HG03045 (cell line): Measurements from ENCODE around the gene SH3GL2.

Source experiments
- ATAC-seq: cut with Tn5 transposase; IDR thresholded peaks from one replicate; pipeline ENCODE4 v1.9.1; 2021; ENCODE audit warnings: mild to moderate bottlenecking, moderate library complexity; ENCODE audit not compliant: unreplicated experiment

SH3GL2 gene

DNA sequence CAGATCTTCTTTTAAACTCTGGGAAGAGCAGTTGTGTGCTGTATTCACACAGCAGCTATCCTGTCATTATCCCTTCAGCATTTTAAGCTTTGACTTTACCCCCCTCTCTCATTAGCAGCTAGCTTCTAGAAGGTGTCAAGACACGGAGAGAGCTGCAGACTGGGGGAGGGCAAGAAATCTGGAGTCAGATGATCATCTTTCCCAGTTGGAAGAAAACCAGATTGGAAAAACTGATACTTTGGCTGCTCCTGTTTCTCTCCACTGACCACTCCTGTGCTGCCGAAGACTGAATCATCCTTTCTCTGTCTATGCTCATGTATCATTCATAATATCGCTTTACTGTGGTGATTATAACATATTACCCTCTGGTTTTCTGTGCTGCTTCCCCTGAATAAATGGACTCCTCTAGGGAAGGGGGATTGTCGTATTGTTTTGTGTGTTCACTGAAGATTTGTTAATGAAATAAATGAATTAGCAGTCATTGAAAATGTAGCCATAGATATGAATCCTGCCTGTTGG lies 75.1 kb downstream of the SH3GL2 start:
- no peak for ATAC-seq

GRCh38 chr9:17656889-17657288 lies 78.0 kb downstream of the SH3GL2 start:
- ATAC-seq: no peak

DNA sequence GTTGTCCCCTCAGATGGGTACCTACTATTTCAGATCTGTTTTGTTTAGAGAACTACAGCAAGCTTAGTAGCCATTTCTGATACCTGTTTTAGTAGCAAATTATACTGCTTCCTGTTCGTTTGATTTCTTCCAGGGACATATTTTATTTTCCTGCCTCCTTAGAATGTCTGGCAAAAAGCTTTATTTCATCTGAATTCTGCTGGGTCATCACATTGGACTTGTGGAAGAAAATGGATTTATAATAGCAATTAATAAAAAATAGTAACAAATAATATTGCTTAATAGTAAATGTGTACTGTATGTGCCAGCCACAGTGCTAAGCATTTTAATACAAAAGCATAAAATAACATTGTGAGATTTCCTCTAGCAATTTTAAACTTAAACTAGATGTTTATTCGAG lies 79.4 kb downstream of the SH3GL2 start:
- no peak for ATAC-seq

DNA sequence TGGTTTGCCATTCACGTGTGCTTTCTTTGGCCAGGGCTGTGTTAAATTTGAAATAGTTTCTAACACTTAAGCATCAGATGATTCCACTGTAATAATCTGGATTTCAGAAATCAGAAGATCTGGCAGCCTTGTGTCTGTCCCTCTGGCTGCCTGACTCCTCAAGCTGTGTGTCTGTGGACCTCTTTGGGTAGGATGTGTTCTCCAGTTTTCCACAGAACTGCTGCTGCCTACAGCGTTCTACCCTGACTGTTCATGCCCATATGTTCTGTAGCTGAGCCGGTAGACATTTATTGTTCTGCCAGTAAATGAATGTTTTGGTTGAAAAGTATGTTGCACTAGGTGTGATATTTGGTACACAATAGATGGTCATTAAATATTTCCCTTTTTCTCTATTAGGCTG lies 81.3 kb downstream of the SH3GL2 start:
- no peak for ATAC-seq

DNA sequence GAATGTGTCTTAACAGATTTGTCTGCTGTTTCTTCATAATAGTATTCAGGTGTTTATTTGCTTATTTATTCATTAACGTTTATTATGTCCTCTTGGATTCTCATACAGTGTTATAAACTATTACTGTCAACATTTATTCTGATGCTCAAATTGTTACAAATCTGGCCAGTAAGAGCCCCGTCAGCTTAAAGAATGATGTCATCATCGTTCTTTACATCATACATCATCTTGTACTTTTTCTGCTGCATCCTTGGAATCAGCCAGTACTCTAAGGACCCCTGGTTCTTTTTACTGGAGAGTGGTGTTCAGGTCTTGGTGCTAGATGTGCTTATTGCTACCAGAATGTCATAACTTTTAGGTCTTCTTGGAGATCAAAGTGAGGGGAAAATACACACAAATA lies 86.6 kb downstream of the SH3GL2 start:
- no peak for ATAC-seq

GRCh38 chr9:17669206-17669605 lies 90.3 kb downstream of the SH3GL2 start:
- ATAC-seq: no peak

DNA sequence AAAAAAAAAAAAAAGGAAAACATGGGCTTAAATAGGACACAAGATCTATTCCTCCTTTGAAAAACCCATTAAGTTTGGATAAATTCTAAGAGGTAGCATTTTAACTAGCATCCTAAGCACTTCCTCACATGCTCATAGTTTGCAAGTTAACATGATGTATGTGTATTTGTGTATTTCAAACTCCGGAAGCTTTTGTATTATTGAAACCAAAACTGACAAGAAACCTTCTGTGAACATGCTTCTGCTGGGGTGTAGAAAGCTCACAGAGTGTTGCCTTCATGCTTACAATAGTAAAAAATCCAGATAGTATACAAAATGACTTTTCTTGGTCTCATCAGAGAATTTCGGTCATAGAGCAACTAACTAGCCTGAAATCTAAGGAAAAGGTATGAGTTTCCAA lies 103.8 kb downstream of the SH3GL2 start:
- no peak for ATAC-seq

DNA sequence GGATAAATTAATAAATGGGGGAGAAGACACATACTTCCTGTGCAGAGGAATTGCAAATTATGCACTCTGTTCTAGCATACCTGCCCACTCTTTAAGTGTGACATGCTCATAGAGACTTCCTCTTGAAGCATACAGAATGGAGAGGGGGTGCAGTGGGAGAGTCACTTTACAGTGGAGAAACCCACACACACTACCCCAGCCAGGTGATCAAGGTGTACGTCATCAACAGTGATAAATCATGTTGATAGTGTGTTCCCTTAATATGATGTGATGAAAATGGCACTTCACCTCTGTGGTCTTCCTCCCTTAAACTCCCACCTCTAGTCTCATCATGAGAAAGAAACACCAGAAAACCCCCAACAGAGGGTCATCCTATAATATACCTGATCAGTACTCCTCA lies 110.0 kb downstream of the SH3GL2 start:
- no peak for ATAC-seq

GRCh38 chr9:17694336-17694735 lies 115.5 kb downstream of the SH3GL2 start:
- no peak for ATAC-seq

GRCh38 chr9:17695482-17695881 lies 116.6 kb downstream of the SH3GL2 start:
- no peak for ATAC-seq

DNA sequence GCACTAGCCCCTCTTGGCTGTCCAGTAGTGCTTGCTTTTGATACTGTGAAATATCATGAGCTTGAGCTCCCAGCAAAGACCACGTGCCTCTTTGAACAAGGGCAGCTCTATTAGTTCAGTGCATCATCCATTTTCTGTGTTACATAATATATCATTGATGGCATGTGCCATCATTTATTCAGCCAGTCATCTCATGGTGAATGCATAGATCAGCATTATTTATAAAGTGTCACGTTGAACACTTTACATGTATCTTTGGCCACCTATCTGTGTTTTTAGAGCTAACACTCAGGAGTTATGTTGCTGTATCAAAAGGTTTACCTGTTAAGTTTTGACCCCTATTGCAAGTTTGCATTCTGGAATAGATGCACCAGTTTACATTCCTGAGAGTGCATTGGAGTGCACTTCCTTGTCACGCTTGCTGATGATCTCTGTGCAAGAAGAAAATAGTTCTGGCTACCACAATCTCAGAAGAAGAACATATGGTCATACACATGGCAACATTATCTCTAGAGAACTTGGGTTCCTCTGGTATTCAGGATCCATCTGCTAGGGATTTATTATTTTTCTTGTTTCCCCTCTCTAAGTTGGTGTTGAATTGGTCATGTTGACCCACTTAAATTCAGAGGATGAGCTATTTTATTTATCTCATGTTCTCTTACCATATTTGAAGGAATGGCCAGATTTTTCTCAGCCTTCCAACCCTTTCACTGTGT lies 120.9 kb downstream of the SH3GL2 start:
- no peak for ATAC-seq

DNA sequence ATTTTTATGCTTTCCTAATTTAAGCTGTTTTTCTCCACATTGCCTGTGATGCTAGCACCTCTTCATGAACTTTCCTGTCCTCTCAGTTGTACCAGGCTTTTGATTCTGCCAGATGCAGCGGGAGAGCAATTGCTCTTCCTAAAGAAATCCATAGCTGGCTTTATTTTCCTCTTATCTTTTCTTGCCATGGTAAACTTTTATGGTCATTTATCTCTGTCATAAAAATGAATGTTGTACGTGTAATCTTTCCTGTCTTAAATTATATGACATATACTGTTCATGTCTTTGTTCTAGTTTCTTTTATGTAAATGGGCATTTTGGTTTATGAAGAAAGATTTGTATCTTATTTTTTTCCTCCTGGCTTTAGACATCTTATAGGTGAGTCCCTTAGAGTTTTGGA lies 127.5 kb downstream of the SH3GL2 start:
- no peak for ATAC-seq

DNA sequence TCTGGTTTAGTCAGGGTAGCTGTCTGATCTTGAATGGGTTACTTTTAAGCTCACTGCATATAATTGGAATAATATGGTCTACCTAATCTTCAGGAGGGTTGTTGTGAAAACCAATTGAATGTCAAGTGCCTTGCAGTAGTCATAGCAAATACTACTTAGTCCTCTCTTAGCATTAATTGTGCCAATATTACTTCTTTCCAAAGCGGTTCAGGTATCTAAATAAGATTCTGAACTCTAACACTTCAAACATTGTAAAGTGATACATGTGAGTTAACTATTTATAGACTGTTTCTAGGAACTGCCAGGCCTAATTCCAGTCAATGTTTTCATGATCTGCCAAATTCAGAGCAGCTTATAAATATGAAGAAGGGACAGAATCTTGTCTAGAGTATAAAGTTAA lies 140.2 kb downstream of the SH3GL2 start:
- no peak for ATAC-seq

DNA sequence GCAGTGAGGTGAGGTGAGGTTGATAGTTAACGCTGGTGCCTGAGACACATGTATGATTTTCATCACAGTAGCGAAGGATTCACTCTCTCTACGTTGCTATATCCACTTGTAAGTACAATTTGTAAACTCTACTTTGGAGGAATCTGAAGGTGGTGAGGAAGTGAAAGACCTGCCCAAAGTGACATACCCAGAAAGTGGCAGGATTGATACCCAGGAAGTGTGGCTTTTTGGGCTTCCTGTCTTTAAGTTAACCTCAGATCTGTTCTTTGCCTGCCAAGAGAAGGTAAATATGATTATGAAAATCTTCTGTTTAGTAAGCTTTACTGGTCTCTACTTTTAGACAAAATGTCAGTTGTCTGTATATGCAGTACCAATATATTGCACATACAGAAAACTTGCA lies 143.1 kb downstream of the SH3GL2 start:
- no peak for ATAC-seq

GRCh38 chr9:17723656-17724055 lies 144.8 kb downstream of the SH3GL2 start:
- no peak for ATAC-seq

DNA sequence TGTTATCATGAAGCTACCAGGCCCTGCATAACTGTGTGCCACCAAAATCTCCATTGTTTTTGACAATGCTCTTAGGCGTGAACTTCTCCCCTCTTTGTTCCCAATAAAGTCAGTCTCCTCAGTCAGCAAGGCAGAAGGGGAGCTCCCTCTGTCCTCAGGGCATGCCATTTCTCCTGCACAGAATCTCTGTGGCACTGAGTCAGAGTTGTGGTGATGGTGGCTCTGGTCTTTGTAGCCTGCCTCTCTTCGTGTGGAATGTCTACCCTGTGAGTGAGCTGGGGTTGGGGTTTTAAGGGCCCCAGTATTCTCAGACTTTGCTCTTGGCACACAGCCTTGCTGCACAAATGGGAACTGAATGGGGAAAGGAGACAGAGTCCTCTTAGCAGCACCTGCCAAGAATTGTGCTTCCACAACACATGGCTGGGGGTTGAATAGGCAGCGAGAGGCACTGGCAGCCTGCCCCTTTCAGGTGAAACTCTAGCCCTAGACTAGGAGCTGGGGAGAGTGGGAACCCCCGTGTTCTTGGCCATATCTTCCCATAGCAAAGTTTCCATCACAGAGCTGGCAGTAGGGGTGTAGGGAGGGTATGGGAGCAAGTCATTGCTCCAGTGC lies 146.6 kb downstream of the SH3GL2 start:
- ATAC-seq: no peak

GRCh38 chr9:17726298-17726697 lies 147.4 kb downstream of the SH3GL2 start:
- no peak for ATAC-seq

GRCh38 chr9:17730899-17731298 lies 152.0 kb downstream of the SH3GL2 start:
- ATAC-seq: no peak

- ATAC-seq: no peak
Measured at GRCh38 chr9:17731308-17731707, 152.4 kb downstream of the SH3GL2 start.

DNA sequence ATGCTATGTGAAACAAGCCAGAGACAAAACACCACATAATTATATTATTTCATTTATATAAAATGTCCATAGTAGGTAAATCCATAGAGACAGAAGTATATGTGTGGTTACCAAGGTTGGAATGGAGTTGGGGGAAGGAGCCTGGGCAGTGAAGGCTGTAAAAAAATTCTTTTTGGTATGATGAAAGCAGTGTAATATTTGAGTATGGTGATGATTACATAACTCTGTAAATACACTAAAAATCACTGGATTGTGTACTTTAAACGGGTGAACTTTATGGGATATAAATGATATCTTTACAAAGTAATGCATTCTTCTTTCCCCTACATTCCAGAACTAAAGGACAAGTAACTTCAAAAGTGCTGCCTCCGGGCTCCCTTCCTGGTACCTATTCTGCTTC lies 155.8 kb downstream of the SH3GL2 start:
- ATAC-seq: no peak

DNA sequence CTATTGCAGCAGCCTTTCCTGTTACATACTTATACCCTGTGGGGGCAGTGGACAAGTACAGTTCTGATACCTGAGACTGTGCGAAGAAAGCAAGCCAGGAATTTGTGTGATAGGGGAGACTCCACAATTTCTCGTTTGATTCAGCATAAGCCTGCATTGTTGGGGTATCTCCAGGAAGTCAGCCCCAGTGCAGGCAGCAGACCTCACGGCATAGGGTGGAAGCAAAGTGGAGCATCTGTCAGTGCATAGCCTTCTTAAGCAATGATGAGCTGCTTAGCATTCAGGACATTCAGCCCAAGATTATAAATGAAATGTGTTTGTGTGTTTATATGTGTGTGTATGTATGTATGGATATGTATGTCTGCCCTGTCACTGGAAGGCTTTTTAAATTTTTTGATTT lies 157.0 kb downstream of the SH3GL2 start:
- no peak for ATAC-seq

GRCh38 chr9:17739022-17739421 lies 160.2 kb downstream of the SH3GL2 start:
- no peak for ATAC-seq

DNA sequence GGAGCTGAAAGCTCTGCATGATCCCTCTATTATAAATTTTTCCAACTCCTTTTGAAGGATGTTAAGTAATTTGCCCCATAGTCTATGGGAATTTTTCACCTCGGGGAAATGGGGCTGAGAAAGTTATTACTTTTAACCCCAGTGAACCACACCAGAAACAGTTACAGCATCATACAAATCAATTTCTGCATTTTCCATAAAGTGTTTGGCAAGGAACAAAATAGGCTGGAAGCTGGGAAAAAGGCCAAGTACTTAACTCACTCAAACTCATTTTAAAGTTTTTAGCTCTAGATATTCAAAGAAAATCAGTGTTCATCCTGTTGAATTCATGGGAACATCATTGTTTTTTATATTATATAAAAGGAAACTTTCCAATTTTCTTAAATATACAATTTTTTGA lies 160.9 kb downstream of the SH3GL2 start:
- no peak for ATAC-seq
